Measurements from ENCODE around the gene BET1L. TPM values are rescaled to one million over a fixed set of nuclear protein-coding genes. Genes with fewer than 3 reads are reported as not detected.
"Not testable (repeated sequence)": the region's sequence is repeated elsewhere in the genome, so short reads cannot be mapped to it uniquely, and the experiment has no call there.

BET1L gene
- total and polyA plus RNA-seq, 9 donors: 24.6 to 76.6 (median 63.7) TPM

DNA sequence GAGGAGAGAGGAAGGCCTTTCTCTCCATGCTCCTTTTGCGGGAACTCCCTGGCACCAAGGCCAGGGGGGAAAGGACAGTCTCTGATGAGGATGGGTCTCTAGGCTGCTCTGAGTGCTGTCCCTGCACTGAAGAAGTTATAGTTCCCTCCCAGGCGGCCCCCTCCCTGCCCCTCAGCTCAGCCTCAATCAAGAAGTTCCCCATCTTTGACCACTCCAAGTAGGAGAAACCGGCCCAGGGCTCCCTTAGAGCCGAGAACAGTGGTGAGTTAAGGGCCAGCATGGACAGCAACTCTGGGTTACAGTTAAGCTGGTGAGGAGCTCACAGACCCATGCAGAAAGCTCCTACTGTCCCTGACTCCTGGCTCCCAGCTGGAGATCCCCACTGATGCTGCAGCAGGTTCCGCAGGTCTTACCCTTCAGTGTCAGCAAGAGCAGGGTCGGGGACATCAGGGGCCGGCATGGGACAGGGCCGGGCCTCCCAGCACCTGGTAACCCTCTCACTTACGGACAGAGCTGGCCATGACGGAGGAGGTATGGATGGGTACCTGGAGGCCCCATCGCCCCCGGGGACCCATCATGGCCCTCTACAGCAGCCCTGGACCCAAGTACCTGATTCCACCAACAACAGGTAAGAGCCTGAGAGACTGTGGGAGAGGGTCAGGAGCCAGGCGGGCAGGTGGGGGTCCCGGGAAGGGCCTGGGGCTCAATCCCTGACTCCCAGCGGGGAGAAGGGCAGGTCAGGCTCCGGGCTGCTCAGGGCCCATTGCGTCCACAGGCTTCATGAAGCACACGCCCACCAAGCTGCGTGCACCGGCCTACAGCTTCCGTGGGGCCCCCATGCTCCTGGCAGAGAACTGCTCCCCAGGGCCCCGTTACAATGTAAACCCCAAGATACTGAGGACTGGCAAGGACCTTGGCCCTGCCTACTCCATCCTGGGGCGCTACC lies 10.1 kb downstream of the BET1L start:
- TF ChIP-seq EP300 (IDR thresholded peaks at IDR 0.05) (no peak), CTCF (IDR thresholded peaks at IDR 0.05) (no peak), POLR2A (IDR thresholded peaks at IDR 0.05) (no peak)
- DNase-seq: peak in 3 of 5 donors; percentile 18 to 30 (median 28)
- Histone ChIP-seq H3K4me1 (ENCODE audit: insufficient read depth) (no peaks in the 10 kb centered on the region), H3K36me3 (no peaks in the 10 kb centered on the region), H3K4me3 (no peak overlapping the region), H3K9me3 (no peaks in the 10 kb centered on the region), H3K27ac (no peak overlapping the region), H3K27me3 (no peaks in the 10 kb centered on the region)
- intact Hi-C loops (cut with DNase I): no loop called here
- WGBS, 3 donors: 73 to 85% (median 74%) methylated on average over 21 to 23 of the region's 23 CpGs

GRCh38 chr11:193481-193880 lies 13.7 kb downstream of the BET1L start:
- intact Hi-C loops (cut with DNase I); H3K4me1 ChIP-seq (ENCODE audit: insufficient read depth); H3K27ac ChIP-seq; H3K9me3 ChIP-seq; H3K4me3 ChIP-seq; H3K36me3 ChIP-seq; H3K27me3 ChIP-seq: not testable (repeated sequence)
- DNase-seq: peak in 4 of 5 donors; percentile 12 to 35 (median 20)
- 68 to 81% (median 74%) methylated on average over 5 of the region's 5 CpGs for WGBS, 3 donors

DNA sequence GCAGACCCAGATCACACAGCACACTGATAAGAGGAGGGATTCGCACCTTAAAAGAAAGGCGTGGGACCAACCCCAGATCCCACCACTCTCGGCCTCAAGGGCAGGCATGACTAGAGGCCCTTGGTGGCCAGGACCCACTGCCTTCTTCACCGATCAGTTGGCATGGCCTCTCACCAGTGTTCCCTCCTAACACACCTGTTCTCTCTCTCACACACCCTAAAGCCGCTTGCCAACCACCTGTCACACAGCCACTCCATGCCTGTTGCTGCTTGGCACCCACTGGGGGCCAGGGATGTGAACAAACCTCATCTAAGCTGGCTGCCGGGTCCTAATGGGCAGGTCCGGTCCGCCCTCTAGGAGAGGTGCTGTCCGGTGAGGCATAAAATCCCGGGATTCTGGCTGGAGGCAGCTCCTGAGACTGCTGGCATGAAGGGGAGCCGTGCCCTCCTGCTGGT lies 14.5 kb downstream of the BET1L start, which contains the start of gene SCGB1C1:
TSS of gene SCGB1C1 (plus strand) at position 405 of the 455 bp plus-strand sequence. CDS start at position 427, 22 bp downstream.
- H3K9me3 ChIP-seq; DNase-seq; intact Hi-C loops (cut with DNase I); H3K27ac ChIP-seq; H3K27me3 ChIP-seq; H3K4me3 ChIP-seq; H3K4me1 ChIP-seq (ENCODE audit: insufficient read depth); H3K36me3 ChIP-seq: not testable (repeated sequence)
- 81 to 95% methylated on average over 3 to 7 of the region's 11 CpGs; no CpG with 5 or more reads in 1 of the 3 donors for WGBS, 3 donors

DNA sequence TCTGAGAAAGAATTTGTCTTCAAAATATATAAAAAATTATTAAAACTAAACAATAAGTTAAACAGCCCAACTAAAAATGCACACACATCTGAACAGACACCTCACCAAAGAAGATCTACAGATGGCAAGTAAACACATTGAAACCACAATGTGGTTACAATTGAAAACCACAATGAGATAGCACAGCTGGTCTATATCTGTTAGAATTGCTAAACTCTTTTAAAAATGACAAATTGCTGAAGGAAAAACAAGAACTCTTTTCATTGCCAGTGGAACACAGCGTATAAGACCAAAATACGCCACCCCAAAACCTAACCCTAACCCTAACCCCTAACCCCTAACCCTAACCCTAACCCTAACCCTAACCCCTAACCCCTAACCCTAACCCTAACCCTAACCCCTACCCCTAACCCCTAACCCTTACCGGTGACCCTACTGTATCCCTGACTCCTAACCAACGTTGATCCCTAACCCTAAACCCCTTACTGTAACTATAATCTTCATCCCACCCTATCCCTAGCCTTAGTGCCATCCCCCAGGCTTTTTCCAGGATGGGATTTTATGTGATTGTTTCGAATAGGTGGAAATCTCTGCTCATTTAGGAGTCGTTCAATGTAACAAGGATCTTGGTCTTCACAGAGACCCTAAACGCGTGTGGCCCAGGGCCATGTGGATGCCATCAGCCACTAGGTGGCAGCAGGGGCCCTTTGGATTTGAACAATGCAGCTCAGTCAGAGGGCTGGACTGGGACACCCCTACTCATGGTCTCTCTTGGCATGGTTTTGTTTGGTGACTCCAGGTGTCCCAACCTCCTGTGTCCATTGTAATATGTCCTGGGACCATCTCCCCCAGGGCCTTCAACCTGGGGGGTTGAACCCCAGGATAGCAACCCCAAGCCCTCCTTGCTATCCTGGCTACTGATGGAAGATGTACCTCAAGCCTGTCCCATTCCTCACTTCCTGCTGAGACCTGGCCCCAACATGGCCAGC lies 15.4 kb downstream of the BET1L start:
- H3K9me3 ChIP-seq; H3K27ac ChIP-seq; H3K27me3 ChIP-seq; H3K4me1 ChIP-seq (ENCODE audit: insufficient read depth); intact Hi-C loops (cut with DNase I); H3K4me3 ChIP-seq; H3K36me3 ChIP-seq: not testable (repeated sequence)
- peak in 2 of 3 donors; percentile 10 to 32 for TF ChIP-seq CTCF (IDR thresholded peaks at IDR 0.05)
- DNase-seq: peak in 4 of 5 donors; percentile 15 to 56 (median 31)
- 21 to 39% (median 30%) methylated on average over 5 to 7 of the region's 8 CpGs for WGBS, 3 donors

DNA sequence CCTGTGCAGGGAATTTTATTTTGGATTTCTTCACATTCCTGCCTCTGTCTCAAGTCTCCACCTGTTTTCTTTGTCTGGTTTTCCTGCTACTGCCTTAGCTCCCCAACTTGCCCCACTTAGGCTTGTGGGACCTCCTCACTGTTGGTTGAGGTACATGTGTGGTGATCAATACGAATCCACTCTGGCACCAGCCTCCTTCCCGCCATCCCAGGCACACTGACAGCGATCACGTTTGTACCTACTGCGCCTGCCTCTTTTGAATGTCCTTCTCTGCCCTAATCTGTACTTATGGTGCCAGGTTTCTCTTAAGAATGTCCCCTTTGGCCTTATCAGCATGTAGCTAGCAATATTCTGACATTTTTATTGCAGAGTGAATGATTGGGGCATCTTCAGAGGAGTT lies 16.7 kb downstream of the BET1L start:
- H3K27ac ChIP-seq; H3K4me1 ChIP-seq (ENCODE audit: insufficient read depth); intact Hi-C loops (cut with DNase I); H3K9me3 ChIP-seq; DNase-seq; H3K27me3 ChIP-seq; H3K4me3 ChIP-seq; H3K36me3 ChIP-seq: not testable (repeated sequence)
- WGBS, 3 donors: 72 to 79% (median 77%) methylated on average over 5 of the region's 5 CpGs

DNA sequence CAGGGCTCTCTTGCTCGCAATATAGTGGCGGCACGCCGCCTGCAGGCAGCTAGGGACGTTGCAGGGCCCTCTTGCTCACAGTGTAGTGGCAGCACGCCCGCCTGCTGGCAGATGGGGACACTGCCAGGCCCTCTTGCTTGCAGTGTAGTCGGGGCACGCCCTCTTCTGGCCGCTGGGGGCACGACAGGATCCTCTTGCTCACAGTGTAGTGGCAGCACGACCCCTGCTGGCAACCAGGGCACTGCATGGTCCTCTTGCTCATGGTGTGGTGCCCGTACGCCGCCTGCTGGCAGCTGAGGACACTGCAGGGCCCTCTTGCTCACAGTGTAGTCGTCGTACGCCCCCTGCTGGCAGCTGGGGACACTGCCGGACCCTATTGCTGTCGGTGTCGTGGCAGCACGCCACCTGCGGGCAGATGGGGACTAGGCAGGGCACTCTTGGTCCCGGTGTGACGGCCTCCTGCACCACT lies 17.3 kb downstream of the BET1L start:
- H3K4me1 ChIP-seq (ENCODE audit: insufficient read depth); H3K36me3 ChIP-seq; H3K4me3 ChIP-seq; H3K27ac ChIP-seq; H3K9me3 ChIP-seq; intact Hi-C loops (cut with DNase I); H3K27me3 ChIP-seq: not testable (repeated sequence)
- 57 to 64% (median 63%) methylated on average over 9 to 10 of the region's 25 CpGs for WGBS, 3 donors
- peak in 4 of 5 donors; percentile 18 to 50 (median 25) for DNase-seq

- H3K4me1 ChIP-seq (ENCODE audit: insufficient read depth); H3K27ac ChIP-seq; intact Hi-C loops (cut with DNase I); H3K9me3 ChIP-seq; H3K4me3 ChIP-seq; H3K27me3 ChIP-seq; H3K36me3 ChIP-seq: not testable (repeated sequence)
- DNase-seq: peak in 3 of 5 donors; percentile 13 to 50 (median 18)
- 82 to 83% (median 83%) methylated on average over 40 to 51 of the region's 55 CpGs for WGBS, 3 donors
Measured at GRCh38 chr11:189200-189783, 17.9 kb downstream of the BET1L start.

DNA sequence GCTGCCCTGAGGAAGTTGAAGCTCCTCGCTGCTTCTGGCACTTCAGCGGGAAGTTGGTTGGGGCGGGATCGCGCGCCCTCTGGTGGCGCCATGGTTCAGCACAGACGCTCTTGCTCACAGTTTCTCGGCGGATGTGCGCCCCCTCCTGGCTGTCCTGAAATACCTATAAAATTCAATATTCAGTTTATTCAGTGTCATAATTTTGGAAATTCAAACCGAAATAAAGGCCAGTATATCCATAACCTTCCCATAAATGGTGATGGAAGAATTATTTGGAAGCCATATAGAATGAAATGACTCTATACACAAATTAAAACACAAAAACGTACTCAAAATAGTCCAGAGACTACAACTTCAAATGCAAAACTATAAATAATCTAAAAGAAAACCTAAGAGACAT lies 27.0 kb downstream of the BET1L start:
- not testable (repeated sequence) for DNase-seq
- WGBS, 3 donors: 0 to 4% (median 3%) methylated on average over 1 to 2 of the region's 13 CpGs

More for the DNA sequence above, 27.0 kb downstream of the BET1L start:
- H3K27ac ChIP-seq; H3K4me3 ChIP-seq; intact Hi-C loops (cut with DNase I); H3K27me3 ChIP-seq; H3K4me1 ChIP-seq (ENCODE audit: insufficient read depth); H3K9me3 ChIP-seq; H3K36me3 ChIP-seq: not testable (repeated sequence)
